ENCODE results near the gene ZBTB32.
A peak's percentile ranks its signal among the peaks of the same experiment; 100 is the strongest.

DNA sequence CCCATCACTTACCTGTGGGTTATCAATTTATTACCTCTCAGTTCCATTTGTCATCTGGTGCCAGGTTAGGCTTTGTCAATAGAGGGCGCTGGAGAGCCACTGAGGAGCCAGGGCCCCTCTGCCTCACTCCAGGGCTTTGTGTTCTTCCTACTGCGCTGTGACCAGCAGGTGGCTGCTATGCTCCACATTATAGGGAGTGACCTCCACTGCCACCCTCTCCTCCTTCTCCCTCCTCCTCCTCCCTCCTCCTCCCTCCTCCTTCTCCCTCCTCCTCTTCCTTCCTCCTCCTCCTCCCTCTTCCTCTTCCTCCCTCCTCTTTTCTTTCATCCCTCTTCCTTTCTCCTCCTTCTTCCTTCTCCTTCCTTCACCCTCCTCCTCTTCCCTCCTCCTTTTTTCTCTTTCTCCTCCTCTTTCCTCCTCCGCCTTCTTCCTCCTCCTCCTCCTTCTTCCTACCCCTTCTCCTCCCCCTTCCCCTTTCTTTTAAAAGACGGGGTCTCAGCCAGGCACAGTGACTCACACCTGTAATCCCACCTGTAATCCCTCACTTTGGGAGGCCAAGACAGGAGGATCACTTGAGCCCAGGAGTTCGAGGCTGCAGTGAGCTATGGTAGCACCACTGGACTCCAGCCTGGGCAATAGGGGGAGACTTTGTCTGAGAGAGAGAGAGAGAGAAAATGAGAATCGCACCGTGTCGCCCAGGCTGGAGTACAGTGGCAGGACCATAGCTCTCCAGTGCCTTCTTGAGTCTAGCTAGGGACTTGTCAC lies 10.3 kb upstream of the ZBTB32 start:
- TF ChIP-seq CTCF (conservative IDR thresholded peaks at IDR 0.05 in 1 of 2, IDR thresholded peaks at IDR 0.05 in 1 of 2; ENCODE audit: extremely low read depth in 1 of 2, insufficient read depth in 1 of 2, low read depth in 1 of 2, low read length in 2 of 2): peak; percentile 98
- TF ChIP-seq EZH2 (IDR thresholded peaks at IDR 0.05; ENCODE audit: borderline replicate concordance, low read length): no peak

Measured in mammary epithelial cell (primary cell).